Mucosa of descending colon (tissue), 3 donors: ENCODE results near the gene RAB3GAP1. TPM values are rescaled to one million over a fixed set of nuclear protein-coding genes. Genes with fewer than 3 reads are reported as not detected.
A peak's percentile ranks its signal among the peaks of the same experiment; 100 is the strongest.

Experiments
- ATAC-seq: fragments of 200-7000 bp; cut with Tn5 transposase; one replicate; pipeline ENCODE4 v1.9.1; 2020; ENCODE audit warnings: mild to moderate bottlenecking, moderate library complexity
- DNase-seq, 3 donors: peaks; one replicate each; pipeline ENCODE4 v3.0.0-alpha.2; 2020
- H3K36me3 ChIP-seq: fragments of 200-600 bp; one replicate; pipeline ENCODE4 v1.8.0; 2021; ENCODE audit warnings: low read depth, mild to moderate bottlenecking
- H3K4me1 ChIP-seq: fragments of 200-600 bp; one replicate; pipeline ENCODE4 v1.8.0; 2021; ENCODE audit warnings: low read depth, mild to moderate bottlenecking
- H3K4me3 ChIP-seq: fragments of 200-600 bp; one replicate; pipeline ENCODE4 v1.8.0; 2021; ENCODE audit warnings: mild to moderate bottlenecking
- H3K9me3 ChIP-seq: fragments of 200-600 bp; one replicate; pipeline ENCODE4 v1.8.0; 2021; ENCODE audit warnings: mild to moderate bottlenecking
- CTCF ChIP-seq: fragments of 200-600 bp; IDR thresholded peaks from one replicate; pipeline ENCODE4 v1.8.0; 2022; ENCODE audit warnings: antibody characterized with exemption, mild to moderate bottlenecking
- intact Hi-C, 2 donors: fragments of 100-400 bp; cut with DNase I in 1 of 2; cut with micrococcal nuclease in 1 of 2; formaldehyde crosslinking; loops; one replicate each; pipeline versions ENCODE4 v1.11.0 to v1.11.1; 2022; cut with DNase I, micrococcal nuclease
- total RNA-seq, 3 donors: library from RNA; stranded (reverse); fragmentation: NEBNext Ultra II Directional in 2 of 3; extraction: Animal tissue kit (Norgen Biotek cat#: 25700) in 2 of 3; gene quantifications; one replicate each; pipeline versions ENCODE4 v1.2.1 to v1.2.4, GENCODE V29; 2021 to 2023
- donor health status: DM: no; HTN: no; CAD: no; lungs with moderate emphysema.
- donor health status: DM: no; HTN: no; CAD: no.
- donor health status: DM: no; HTN: yes; CAD: no.

The RAB3GAP1 gene
- total RNA-seq, 3 donors from 2014 or later, result 37.5 to 60.1 (median 43.0) TPM

DNA sequence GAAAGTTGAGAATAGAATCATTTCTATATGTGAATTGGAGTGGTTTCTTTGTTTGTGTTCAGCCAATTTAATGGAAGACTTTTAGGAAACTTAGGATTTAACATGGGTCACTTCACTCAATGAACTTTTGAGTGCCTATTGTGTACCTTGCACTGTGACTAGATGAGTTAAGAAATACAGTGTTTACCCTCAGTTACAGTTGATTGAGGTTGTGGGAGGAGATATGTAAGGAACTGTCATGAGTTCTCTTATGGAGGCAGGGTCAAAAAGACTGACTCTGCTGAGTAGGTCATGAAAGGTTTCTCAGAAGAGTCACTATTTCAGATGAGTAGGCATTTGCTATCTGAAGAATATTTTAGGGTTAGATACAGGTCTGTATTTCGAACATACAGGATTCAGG is 98.6 kb downstream of the RAB3GAP1 start:
- TF ChIP-seq CTCF, result no peak
- Histone ChIP-seq H3K4me3 (no peak overlapping the region), H3K4me1 (no peaks in the 10 kb centered on the region), H3K36me3 (peaks cover 8% of the 10 kb centered on the region), H3K9me3 (no peaks in the 10 kb centered on the region)
- intact Hi-C loops, result no loop called here
- DNase-seq, result no peak
- peak; percentile 45 for ATAC-seq

DNA sequence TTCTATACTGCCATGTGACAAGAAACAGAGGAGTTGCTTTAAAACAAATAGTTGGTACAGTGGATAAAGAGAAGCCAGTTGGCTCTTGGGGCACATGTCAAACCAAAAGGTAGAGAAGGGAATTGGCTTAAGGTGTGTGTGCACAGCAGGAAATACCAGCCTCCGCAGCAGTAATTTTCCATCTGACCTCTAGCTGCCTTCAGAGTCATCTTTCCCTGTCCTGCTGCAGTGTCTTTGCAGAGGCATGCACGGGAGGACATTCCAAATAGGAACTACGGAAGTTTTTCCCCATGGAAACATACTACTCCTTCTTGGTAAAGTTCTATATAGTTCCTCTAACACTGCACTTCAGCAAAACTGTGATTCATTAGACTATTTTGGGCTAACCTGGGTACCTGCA is 99.5 kb downstream of the RAB3GAP1 start:
- H3K36me3 ChIP-seq, result peaks cover 8% of the 10 kb centered on the region
- ATAC-seq, result no peak
- H3K9me3 ChIP-seq, result no peaks in the 10 kb centered on the region
- DNase-seq, result no peak
- no peak overlapping the region for H3K4me3 ChIP-seq
- no peak for TF ChIP-seq CTCF
- intact Hi-C loops, result no loop called here
- H3K4me1 ChIP-seq, result no peaks in the 10 kb centered on the region

- H3K36me3 ChIP-seq, result peaks cover 8% of the 10 kb centered on the region
- no peaks in the 10 kb centered on the region for H3K9me3 ChIP-seq
- no peak for DNase-seq
- no peak for ATAC-seq
- H3K4me1 ChIP-seq, result no peaks in the 10 kb centered on the region
- intact Hi-C loops, result no loop called here
- no peak overlapping the region for H3K4me3 ChIP-seq
- no peak for TF ChIP-seq CTCF
Observed at GRCh38 chr2:135152361-135152760, 100.3 kb downstream of the RAB3GAP1 start.

DNA sequence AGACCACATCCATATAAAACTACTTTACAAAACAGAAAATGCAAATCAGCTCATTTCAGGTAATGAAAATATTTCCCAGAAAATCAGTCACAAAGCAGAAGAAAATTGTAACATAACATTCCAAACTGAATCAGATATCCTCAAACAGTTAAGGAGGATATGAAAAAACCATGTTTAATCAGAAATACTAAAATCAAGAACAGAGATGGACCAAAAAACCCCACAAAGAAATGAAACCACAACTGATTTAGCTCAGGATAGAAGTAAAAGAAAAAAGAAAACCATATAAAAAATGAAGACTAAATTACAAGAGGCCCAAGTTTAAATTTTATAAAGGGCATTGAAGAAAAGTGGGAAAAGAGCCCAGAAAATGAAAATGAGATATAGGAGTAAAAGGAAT is 102.9 kb downstream of the RAB3GAP1 start:
- TF ChIP-seq CTCF, result no peak
- ATAC-seq, result no peak
- H3K4me3 ChIP-seq, result no peak overlapping the region
- no peaks in the 10 kb centered on the region for H3K4me1 ChIP-seq
- H3K36me3 ChIP-seq, result peaks cover 8% of the 10 kb centered on the region
- intact Hi-C loops, result no loop called here
- DNase-seq, result no peak
- no peaks in the 10 kb centered on the region for H3K9me3 ChIP-seq

DNA sequence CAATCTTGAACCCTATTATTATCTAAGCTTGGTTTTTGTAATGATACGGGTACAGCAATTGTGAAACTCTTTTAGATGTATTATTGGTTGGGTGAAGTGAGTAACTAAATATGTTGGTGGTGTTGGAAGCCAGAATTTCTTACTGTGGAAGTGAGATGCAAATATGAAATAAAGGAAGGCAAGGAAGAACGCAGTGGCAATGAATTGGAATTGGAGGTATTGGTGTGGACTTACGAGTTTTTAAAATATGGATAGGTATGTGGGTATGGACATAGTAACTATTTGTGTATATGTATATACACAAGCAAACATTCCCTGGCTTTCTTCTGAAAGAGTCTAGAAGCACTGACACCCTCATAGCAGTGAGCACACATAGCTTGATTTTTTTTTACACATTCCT is 105.8 kb downstream of the RAB3GAP1 start:
- Histone ChIP-seq H3K4me1 (no peaks in the 10 kb centered on the region), H3K4me3 (no peak overlapping the region), H3K36me3 (no peaks in the 10 kb centered on the region), H3K9me3 (no peaks in the 10 kb centered on the region)
- TF ChIP-seq CTCF, result no peak
- intact Hi-C loops, result no loop called here
- DNase-seq, result no peak
- ATAC-seq, result no peak

DNA sequence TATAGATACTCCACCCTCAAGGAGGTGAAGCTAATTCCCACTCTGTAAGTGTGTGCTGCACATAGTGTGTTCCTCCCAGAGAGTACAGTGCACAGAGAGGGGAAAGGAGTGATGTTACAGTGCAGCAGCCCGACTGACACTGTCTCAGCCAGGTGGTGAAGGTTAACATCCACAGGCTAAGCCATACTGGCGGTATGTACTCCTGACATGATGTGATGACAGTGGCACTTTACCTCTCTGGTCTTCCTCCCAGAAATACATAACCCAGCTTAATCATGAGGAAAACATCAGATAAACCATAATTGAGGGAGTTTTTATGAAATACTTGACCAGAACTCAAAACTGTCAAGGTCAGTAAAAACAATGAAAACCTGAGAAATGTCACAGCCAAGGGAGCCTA is 107.1 kb downstream of the RAB3GAP1 start:
- intact Hi-C loops, result no loop called here
- no peak for TF ChIP-seq CTCF
- ATAC-seq (no peak), DNase-seq (no peak)
- no peaks in the 10 kb centered on the region for H3K4me1 ChIP-seq
- H3K9me3 ChIP-seq, result no peaks in the 10 kb centered on the region
- no peak overlapping the region for H3K4me3 ChIP-seq
- H3K36me3 ChIP-seq, result no peaks in the 10 kb centered on the region
